Activated naive CD4-positive, alpha-beta T cell treated with anti-CD3 and anti-CD28 coated beads for 36 hours (primary cell): Measurements from ENCODE around the gene SNAP47. TPM values are rescaled to one million over a fixed set of nuclear protein-coding genes. Genes with fewer than 3 reads are reported as not detected.

Experiments
- CTCF ChIA-PET: fragments of 350-600 bp; sonication (Branson Sonifier 250); formaldehyde crosslinking; loops from one replicate; lab custom pipeline; 2021; ENCODE audit warnings: antibody characterized with exemption; lab: Charles Lee
- DNase-seq: peaks from one replicate; pipeline ENCODE4 v3.0.0-alpha.2; 2020
- H3K27ac Mint-ChIP-seq: one replicate; pipeline ENCODE4 v1.8.0; 2021; ENCODE audit warnings: mild to moderate bottlenecking, mixed read lengths
- H3K27me3 Mint-ChIP-seq: one replicate; pipeline ENCODE4 v1.8.0; 2021; ENCODE audit warnings: low read depth, mixed read lengths
- H3K36me3 Mint-ChIP-seq: one replicate; pipeline ENCODE4 v1.8.0; 2021; ENCODE audit warnings: low read depth, mixed read lengths
- H3K4me1 Mint-ChIP-seq: one replicate; pipeline ENCODE4 v1.8.0; 2021; ENCODE audit warnings: low read depth, mixed read lengths
- H3K4me3 Mint-ChIP-seq: one replicate; pipeline ENCODE4 v1.8.0; 2021; ENCODE audit warnings: mild to moderate bottlenecking, moderate library complexity, mixed read lengths
- H3K9me3 Mint-ChIP-seq: one replicate; pipeline ENCODE4 v1.8.0; 2021; ENCODE audit warnings: mixed read lengths
- intact Hi-C: fragments of 100-400 bp; cut with micrococcal nuclease; formaldehyde crosslinking; loops from one replicate; pipeline ENCODE4 v1.15.1; 2023
- total RNA-seq, 2 experiments: library from RNA; stranded (reverse); gene quantifications; one replicate each; pipeline ENCODE4 v1.2.3, GENCODE V29; 2021

Gene SNAP47
- total RNA-seq, 2 experiments from 2014 or later: 18.7 to 23.0 TPM

DNA sequence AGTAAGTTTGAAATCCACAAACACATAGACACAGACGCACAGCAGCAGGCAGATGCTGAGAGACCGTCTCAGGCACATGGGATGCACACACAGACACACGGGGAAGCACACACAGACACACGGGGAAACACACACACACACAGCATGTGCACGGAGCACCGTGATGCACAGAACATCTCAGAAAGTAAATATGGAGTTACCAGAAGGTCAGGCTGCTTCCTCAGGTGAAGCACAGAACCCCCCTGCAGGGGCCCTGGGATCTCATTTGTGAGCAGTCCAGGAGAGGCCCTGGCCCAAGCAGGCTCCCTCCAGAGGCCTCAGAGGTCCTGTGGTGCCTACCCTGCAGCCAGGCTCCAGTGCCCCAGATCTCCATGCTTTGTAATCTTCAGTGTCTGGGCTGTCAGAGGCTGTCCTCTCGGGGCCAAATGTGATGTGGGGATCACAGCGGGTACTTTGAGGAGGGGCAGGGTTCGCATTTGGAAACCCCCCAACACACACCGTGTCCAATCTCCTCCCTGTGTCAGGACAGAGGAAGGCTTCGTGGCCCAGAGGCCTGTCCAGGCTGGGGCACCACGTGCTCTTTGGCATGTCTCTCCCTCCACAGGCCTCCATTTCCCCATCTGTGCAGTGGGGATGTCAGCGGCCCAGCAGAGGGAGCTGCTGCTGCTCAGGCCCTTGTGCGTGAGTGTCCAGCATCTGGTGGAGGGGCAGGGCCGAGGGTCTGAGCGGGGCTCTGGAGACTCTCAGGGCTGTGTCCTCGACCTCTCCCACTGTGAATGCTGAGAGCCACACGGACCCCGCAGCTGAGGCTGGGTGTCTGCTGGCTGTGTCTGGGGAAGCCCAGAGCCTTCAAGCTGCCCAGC, 57.2 kb downstream of the SNAP47 start:
- no peak for DNase-seq
- no peak overlapping the region for H3K4me3 Mint-ChIP-seq
- CTCF ChIA-PET: no interaction called here
- H3K9me3 Mint-ChIP-seq: no peaks in the 10 kb centered on the region
- H3K4me1 Mint-ChIP-seq: peaks cover 1% of the 10 kb centered on the region
- intact Hi-C loops: no loop called here
- no peaks in the 10 kb centered on the region for H3K36me3 Mint-ChIP-seq
- no peaks in the 10 kb centered on the region for H3K27me3 Mint-ChIP-seq
- H3K27ac Mint-ChIP-seq: no peak overlapping the region

DNA sequence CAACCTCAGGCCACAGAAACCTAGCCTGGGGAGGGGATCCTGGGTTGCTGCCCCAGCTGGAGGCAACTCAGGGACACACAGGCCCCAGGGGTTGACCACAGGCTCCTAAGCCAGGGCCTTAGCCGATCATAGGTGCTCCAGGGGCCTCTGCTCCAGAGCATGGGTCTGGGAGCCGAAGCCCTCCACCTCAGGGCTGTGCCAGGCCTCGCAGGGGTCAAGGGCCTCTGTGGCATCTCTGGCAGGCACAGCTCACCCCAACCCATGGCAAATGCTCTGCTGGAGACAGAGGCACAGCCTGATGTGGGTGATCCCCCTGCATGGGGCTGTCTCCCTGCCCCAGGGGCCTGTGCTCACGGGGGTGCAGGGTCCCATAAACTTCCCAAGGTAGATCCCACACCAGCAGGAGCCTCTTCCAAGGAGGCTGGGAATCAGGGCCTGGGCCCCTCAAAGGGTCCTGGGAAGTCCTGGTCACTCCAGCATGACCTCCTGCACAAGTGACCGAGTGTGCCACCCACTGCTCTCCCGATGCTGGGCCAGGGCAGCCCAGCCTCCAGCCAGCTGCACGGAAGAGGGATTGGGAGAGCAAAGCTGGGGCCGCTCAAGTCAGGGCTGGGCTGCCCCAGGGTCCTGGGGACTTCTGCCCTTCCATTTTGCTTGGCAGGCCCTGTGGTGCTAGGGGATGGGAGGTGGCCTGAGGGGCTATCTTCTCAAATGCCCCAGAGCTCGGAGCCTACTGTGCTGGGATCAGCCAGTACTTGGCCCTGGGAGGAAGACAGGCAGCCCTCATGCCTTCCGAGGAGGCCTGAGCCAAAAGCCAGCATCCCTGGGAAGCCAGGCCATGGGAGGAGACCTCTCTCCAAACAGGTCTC, 58.1 kb downstream of the SNAP47 start:
- H3K9me3 Mint-ChIP-seq: no peaks in the 10 kb centered on the region
- H3K4me1 Mint-ChIP-seq: no peaks in the 10 kb centered on the region
- CTCF ChIA-PET: no interaction called here
- H3K27ac Mint-ChIP-seq: no peak overlapping the region
- no peak for DNase-seq
- no peak overlapping the region for H3K4me3 Mint-ChIP-seq
- H3K36me3 Mint-ChIP-seq: no peaks in the 10 kb centered on the region
- intact Hi-C loops: no loop called here
- H3K27me3 Mint-ChIP-seq: no peaks in the 10 kb centered on the region

- H3K9me3 Mint-ChIP-seq: no peaks in the 10 kb centered on the region
- no peaks in the 10 kb centered on the region for H3K4me1 Mint-ChIP-seq
- H3K36me3 Mint-ChIP-seq: no peaks in the 10 kb centered on the region
- no peak overlapping the region for H3K27ac Mint-ChIP-seq
- no peak for DNase-seq
- no peak overlapping the region for H3K4me3 Mint-ChIP-seq
- CTCF ChIA-PET: no interaction called here
- H3K27me3 Mint-ChIP-seq: no peaks in the 10 kb centered on the region
- intact Hi-C loops: no loop called here
Observed at GRCh38 chr1:227793948-227794816, 58.9 kb downstream of the SNAP47 start.

- Mint-ChIP-seq H3K9me3 (no peaks in the 10 kb centered on the region), H3K4me3 (no peak overlapping the region), H3K4me1 (no peaks in the 10 kb centered on the region), H3K27ac (no peak overlapping the region), H3K27me3 (no peaks in the 10 kb centered on the region), H3K36me3 (no peaks in the 10 kb centered on the region)
- CTCF ChIA-PET: interaction anchor here (0.7 kb wide), 1 partner anchor 52 kb away, joined by 3 read pairs; no protein-coding TSS in a partner anchor
- intact Hi-C loops: no loop called here
- DNase-seq: no peak
Observed at GRCh38 chr1:227794817-227795192, 59.6 kb downstream of the SNAP47 start.

GRCh38 chr1:227795732-227796131, 60.5 kb downstream of the SNAP47 start:
- Mint-ChIP-seq H3K4me1 (no peaks in the 10 kb centered on the region), H3K27me3 (no peaks in the 10 kb centered on the region), H3K27ac (no peak overlapping the region), H3K4me3 (no peak overlapping the region), H3K36me3 (no peaks in the 10 kb centered on the region), H3K9me3 (no peaks in the 10 kb centered on the region)
- intact Hi-C loops: no loop called here
- DNase-seq: no peak
- CTCF ChIA-PET: interaction anchor here (0.7 kb wide), 1 partner anchor 52 kb away, joined by 3 read pairs; no protein-coding TSS in a partner anchor

DNA sequence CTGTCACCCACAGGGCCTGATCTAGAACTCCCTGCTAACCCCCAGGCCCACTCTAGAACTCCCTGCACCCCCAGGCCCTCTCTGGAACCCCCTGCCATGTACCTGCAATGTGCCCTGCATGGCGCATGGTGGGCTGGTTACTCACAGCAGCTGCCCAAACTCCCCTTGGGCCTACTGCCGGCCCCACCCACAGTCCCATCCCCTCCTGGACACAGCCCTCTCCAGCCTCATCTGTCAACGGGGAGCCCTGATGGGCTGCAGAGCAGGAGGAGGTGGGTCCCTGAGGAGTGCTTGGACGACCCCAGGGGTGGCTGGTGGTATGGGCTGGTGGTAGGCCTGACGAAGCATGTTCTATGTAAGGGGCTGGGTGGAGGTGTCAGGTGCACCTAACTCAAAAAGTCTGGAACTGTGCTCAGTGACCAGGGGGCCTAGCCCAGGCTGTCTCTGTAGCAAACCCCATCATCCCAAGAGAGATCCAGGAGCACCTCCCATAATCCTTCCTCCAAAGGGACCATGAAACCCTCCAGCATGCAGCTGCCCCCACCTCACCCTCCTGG, 61.2 kb downstream of the SNAP47 start:
- H3K36me3 Mint-ChIP-seq: no peaks in the 10 kb centered on the region
- DNase-seq: no peak
- no peaks in the 10 kb centered on the region for H3K9me3 Mint-ChIP-seq
- H3K4me1 Mint-ChIP-seq: no peaks in the 10 kb centered on the region
- no peak overlapping the region for H3K27ac Mint-ChIP-seq
- no peak overlapping the region for H3K4me3 Mint-ChIP-seq
- intact Hi-C loops: no loop called here
- CTCF ChIA-PET: no interaction called here
- H3K27me3 Mint-ChIP-seq: no peaks in the 10 kb centered on the region

DNA sequence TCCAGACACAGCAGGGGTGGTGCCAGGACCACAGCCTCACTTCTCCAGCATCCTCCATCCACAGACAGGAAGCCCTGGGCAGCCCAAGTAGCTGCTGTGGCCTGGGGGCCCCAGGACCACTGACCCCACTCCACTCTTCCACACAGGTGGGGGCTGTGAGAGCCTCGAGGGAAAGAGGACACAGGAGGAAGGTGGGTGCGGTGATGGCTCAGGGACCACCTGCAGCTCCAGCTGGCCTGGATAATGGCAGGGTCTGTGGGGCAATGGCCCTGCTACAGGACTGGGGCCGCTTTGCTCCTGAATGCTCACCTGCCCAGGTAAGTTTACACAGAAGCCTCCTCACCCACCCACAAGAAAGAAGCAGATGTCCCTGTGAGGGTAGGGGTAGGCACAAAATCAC, 61.9 kb downstream of the SNAP47 start:
- no peaks in the 10 kb centered on the region for H3K27me3 Mint-ChIP-seq
- H3K9me3 Mint-ChIP-seq: no peaks in the 10 kb centered on the region
- H3K4me1 Mint-ChIP-seq: no peaks in the 10 kb centered on the region
- intact Hi-C loops: no loop called here
- no peak overlapping the region for H3K27ac Mint-ChIP-seq
- CTCF ChIA-PET: no interaction called here
- H3K36me3 Mint-ChIP-seq: no peaks in the 10 kb centered on the region
- H3K4me3 Mint-ChIP-seq: no peak overlapping the region
- DNase-seq: no peak

GRCh38 chr1:227797625-227798024, 62.4 kb downstream of the SNAP47 start:
- Mint-ChIP-seq H3K27me3 (no peaks in the 10 kb centered on the region), H3K9me3 (no peaks in the 10 kb centered on the region), H3K27ac (no peak overlapping the region), H3K4me3 (no peak overlapping the region), H3K4me1 (no peaks in the 10 kb centered on the region), H3K36me3 (no peaks in the 10 kb centered on the region)
- CTCF ChIA-PET: no interaction called here
- DNase-seq: no peak
- intact Hi-C loops: no loop called here

DNA sequence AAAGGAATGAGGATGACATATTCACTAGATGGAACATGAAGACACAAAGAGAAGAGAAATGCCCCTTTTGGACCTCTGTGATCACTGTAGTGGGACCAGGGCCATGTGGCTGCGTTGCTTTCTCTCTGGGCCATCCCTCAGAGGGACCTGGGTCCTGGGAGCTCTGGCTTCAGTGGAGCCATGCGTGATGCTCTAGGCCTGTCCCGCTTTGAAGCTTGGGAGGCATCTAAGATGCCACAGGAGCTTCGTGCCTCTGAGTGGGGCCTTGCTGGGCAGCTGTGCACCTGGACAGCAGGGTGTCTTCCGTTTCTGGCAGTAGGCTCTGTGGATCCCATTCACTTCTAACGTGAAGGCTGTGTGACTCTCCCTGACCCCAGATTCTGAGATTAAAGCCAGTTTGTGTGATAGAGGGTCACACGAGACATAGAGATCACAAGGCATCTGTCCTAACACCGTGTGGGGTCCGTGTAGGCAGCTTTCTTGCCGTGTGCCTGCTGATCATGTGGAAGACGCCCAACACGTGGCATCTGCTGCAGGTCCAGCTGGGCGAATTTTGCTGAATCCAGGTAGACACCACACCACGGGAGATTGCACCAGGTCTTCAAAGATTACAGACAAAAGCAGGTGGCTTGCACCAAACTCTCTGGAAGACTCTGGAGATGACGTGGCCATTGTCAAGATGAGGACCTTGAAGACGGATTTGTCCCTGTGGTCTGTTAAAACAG, 63.0 kb downstream of the SNAP47 start:
- intact Hi-C loops: no loop called here
- no peak for DNase-seq
- no peaks in the 10 kb centered on the region for H3K36me3 Mint-ChIP-seq
- no peaks in the 10 kb centered on the region for H3K4me1 Mint-ChIP-seq
- H3K27ac Mint-ChIP-seq: no peak overlapping the region
- H3K9me3 Mint-ChIP-seq: no peaks in the 10 kb centered on the region
- CTCF ChIA-PET: no interaction called here
- no peak overlapping the region for H3K4me3 Mint-ChIP-seq
- no peaks in the 10 kb centered on the region for H3K27me3 Mint-ChIP-seq

GRCh38 chr1:227799756-227800155, 64.5 kb downstream of the SNAP47 start:
- Mint-ChIP-seq H3K27me3 (peaks cover 2% of the 10 kb centered on the region), H3K36me3 (no peaks in the 10 kb centered on the region), H3K4me3 (no peak overlapping the region), H3K4me1 (no peaks in the 10 kb centered on the region), H3K9me3 (peaks cover 4% of the 10 kb centered on the region), H3K27ac (no peak overlapping the region)
- CTCF ChIA-PET: no interaction called here
- intact Hi-C loops: no loop called here
- no peak for DNase-seq

DNA sequence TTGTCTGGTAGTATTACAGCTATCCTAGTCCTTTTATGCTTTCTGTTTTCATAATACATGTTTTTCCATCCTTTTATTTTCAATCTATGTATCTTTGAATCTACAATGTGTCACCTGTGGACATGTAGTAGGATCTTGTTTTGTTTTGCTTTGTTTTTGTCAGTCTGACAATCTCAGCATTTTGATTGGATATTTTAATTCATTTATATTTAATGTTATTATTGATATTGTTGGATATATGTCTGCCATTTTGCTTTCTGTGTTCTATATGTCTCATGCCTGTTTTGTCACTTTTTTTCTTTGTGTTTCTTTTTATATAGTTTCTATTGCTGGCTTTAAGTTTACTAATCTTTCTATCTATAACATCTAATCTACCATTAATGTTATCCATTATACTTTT, 68.7 kb downstream of the SNAP47 start:
- Mint-ChIP-seq H3K27ac (no peak overlapping the region), H3K36me3 (no peaks in the 10 kb centered on the region), H3K4me1 (peaks cover 4% of the 10 kb centered on the region), H3K27me3 (peaks cover 2% of the 10 kb centered on the region), H3K9me3 (peaks cover 6% of the 10 kb centered on the region), H3K4me3 (no peak overlapping the region)
- DNase-seq: no peak
- intact Hi-C loops: no loop called here
- CTCF ChIA-PET: no interaction called here
